Left ventricle myocardium inferior (tissue), 1 donor: ENCODE results near the gene TTLL12. TPM values are rescaled to one million over a fixed set of nuclear protein-coding genes. Genes with fewer than 3 reads are reported as not detected.

Experiments
- DNase-seq: peaks from one replicate; pipeline ENCODE4 v3.0.0-alpha.2; 2020
- H3K27ac ChIP-seq: fragments of 200-600 bp; replicated peaks from 2 replicates; pipeline ENCODE4 v1.8.0; 2021
- H3K27me3 ChIP-seq: fragments of 200-600 bp; 2 replicates; pipeline ENCODE4 v1.8.0; 2021; ENCODE audit warnings: low read depth
- H3K36me3 ChIP-seq: fragments of 200-600 bp; 2 replicates; pipeline ENCODE4 v1.8.0; 2021
- H3K4me1 ChIP-seq: fragments of 200-600 bp; 2 replicates; pipeline ENCODE4 v1.8.0; 2021
- H3K4me3 ChIP-seq: fragments of 200-600 bp; 2 replicates; pipeline ENCODE4 v1.8.0; 2021; ENCODE audit warnings: mild to moderate bottlenecking, moderate library complexity
- H3K9me3 ChIP-seq: fragments of 200-600 bp; replicated peaks from 2 replicates; pipeline ENCODE4 v1.8.0; 2021
- intact Hi-C: fragments of 100-400 bp; cut with micrococcal nuclease; formaldehyde crosslinking; loops from one replicate; pipeline ENCODE4 v1.11.0; 2022
- total RNA-seq: library from RNA; stranded (reverse); fragmentation: NEBNext Ultra II Directional; extraction: Animal tissue kit (Norgen Biotek cat#: 25700); gene quantifications from one replicate; pipeline ENCODE4 v1.2.1, GENCODE V29; 2021
- TF ChIP-seq, protein P1 (sequence below): fragments of 200-600 bp; IDR thresholded peaks from 2 replicates; pipeline ENCODE4 v1.8.0; 2021; ENCODE audit warnings: antibody characterized with exemption, mild to moderate bottlenecking, borderline replicate concordance
- donor health status: DM: no; HTN: yes; CAD: no; lungs with severe emphysema.

The TTLL12 gene
- total RNA-seq, 1 donor from 2014 or later: 12.6 TPM

DNA sequence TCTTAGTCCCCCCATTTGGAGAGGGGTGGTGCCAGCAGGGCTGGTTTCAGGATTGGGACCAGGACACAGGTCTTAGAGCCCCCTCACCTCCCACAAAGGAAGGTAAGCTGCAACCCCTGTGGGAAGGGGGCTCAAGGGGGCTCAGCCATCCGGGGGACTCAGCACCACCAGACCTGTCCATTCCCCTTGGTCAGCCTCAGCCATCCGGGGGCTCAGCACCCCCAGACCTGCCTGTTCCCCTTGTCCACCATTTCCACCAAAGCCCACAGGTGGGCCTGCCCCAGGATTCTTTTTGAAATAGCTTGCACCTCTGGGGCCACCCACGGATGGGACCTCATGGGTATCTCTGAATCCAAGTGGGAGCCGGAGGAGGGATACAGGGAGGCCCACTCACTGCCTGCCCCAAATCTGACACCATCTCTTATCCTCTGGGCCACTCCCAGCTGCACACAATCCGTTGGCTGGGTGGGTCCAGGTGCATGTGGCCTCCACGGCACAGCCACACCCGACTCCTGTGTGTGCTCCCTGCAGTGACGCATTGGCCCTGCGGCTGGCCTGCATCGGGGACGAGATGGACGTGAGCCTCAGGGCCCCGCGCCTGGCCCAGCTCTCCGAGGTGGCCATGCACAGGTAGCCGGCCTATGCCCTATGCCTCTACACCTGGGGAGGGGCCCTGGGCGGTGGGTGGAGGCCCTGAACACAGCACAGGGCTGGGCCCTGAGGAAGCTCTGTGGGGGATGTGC, 59.6 kb downstream of the TTLL12 start:
- DNase-seq: no peak
- no peaks in the 10 kb centered on the region for H3K27me3 ChIP-seq
- intact Hi-C loops: no loop called here
- H3K4me1 ChIP-seq: peaks cover 12% of the 10 kb centered on the region
- TF ChIP-seq, protein P1, sequence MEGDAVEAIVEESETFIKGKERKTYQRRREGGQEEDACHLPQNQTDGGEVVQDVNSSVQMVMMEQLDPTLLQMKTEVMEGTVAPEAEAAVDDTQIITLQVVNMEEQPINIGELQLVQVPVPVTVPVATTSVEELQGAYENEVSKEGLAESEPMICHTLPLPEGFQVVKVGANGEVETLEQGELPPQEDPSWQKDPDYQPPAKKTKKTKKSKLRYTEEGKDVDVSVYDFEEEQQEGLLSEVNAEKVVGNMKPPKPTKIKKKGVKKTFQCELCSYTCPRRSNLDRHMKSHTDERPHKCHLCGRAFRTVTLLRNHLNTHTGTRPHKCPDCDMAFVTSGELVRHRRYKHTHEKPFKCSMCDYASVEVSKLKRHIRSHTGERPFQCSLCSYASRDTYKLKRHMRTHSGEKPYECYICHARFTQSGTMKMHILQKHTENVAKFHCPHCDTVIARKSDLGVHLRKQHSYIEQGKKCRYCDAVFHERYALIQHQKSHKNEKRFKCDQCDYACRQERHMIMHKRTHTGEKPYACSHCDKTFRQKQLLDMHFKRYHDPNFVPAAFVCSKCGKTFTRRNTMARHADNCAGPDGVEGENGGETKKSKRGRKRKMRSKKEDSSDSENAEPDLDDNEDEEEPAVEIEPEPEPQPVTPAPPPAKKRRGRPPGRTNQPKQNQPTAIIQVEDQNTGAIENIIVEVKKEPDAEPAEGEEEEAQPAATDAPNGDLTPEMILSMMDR: no peak
- no peaks in the 10 kb centered on the region for H3K9me3 ChIP-seq
- peaks cover 5% of the 10 kb centered on the region for H3K36me3 ChIP-seq
- H3K27ac ChIP-seq: no peak overlapping the region
- no peak overlapping the region for H3K4me3 ChIP-seq

DNA sequence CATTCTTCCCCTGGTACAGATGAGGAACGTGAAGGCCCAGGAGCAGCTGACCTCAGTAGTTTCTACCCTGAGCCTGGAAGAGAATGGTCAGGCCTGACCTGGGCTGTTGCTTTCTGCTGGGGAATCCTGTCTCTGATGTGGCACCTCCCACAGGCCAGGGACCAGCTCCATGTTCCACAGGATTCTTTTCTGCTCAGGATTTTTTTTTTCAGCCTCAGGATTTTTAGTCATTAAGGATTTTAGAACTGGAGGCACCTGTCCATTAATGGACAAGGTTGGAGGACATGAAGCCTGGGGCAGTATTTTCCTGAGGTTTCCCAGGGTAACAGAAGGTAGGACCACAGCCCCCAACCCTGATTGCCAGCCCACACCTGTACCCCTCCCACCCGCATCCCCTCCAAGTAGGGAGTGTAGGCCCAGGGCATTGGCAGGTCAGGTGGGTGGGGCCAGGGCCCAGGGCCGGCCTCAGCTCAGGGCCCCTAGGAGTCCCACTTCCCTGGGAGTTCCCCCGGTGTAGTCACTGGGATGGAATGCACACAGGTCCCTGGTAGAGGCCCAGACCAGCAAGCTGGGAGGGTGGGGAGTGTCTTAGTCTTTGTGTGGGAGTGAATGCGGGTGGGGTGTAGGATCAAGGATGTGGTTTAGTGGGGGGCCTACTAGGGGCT, 60.3 kb downstream of the TTLL12 start:
- no peak overlapping the region for H3K4me3 ChIP-seq
- peaks cover 3% of the 10 kb centered on the region for H3K36me3 ChIP-seq
- TF ChIP-seq, protein P1: no peak
- intact Hi-C loops: no loop called here
- peaks cover 5% of the 10 kb centered on the region for H3K4me1 ChIP-seq
- H3K27ac ChIP-seq: no peak overlapping the region
- no peaks in the 10 kb centered on the region for H3K9me3 ChIP-seq
- no peak for DNase-seq
- no peaks in the 10 kb centered on the region for H3K27me3 ChIP-seq

DNA sequence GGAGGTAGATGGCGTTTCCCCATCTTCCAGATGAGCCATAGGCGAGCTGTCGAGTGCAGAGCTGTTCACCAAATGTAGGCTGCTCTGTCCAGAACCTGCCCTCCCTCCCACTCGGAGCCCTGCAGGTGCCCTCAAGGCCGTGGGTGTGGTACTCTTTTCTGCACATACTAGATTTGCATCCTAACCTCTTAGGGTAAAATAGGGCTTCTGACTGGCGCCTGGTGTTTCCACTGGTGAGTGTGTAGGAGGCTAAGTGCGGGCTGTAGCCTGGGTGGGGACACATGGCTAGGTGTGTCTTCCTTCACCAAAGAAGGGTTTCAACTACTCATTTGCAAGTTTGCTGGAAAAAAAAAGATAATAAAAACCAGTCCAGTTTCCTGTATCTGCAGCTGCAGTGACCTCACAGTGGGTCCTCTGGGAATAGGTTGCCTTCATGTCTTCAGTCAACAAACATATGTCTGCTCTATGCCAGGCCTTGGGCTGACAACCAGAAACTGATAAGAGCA, 67.9 kb downstream of the TTLL12 start:
- H3K27ac ChIP-seq: no peak overlapping the region
- no peaks in the 10 kb centered on the region for H3K36me3 ChIP-seq
- H3K27me3 ChIP-seq: peaks cover 10% of the 10 kb centered on the region
- H3K9me3 ChIP-seq: no peaks in the 10 kb centered on the region
- H3K4me3 ChIP-seq: no peak overlapping the region
- intact Hi-C loops: no loop called here
- H3K4me1 ChIP-seq: no peaks in the 10 kb centered on the region
- DNase-seq: no peak
- TF ChIP-seq, protein P1: no peak

DNA sequence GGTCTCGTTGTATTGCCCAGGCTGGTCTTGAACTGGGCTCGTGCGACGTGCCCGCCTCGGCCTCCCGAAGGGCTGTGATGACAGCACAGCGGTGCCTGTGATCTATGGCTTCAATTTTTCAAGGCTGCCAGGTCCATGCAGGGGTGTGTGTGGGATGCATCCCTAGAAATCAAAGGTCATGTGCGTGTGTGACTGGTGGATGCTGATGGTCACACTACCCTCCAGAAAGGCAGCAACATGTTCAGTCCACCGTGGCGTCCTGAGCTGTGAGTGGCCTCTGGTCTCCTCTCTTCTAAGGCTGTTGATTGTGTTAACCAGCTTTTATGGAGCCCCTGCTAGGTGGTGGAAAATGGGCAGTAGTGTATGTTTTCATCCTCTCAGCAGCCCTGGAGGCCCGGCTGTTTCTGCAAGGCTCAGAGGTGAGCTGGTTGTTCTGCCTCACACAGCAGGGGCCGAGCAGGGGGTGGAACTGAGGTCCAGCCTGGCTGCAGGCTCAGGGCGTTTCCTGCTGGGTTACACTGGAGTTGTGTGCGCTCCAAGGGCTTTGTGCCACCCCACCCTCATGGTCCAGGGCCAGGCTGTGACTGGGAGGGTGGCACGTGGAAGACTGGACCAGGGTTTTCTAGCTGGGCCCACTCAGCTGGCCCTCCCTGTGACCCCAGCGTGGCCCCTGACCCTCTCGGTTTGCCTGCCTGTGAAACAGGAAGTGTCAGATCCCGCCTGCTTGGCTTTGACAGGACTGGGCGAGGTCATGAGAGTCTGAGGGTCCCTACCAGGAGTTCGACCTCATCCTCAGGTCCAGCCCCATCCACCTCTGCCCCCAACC, 68.7 kb downstream of the TTLL12 start:
- intact Hi-C loops: no loop called here
- no peaks in the 10 kb centered on the region for H3K4me1 ChIP-seq
- TF ChIP-seq, protein P1: no peak

DNA sequence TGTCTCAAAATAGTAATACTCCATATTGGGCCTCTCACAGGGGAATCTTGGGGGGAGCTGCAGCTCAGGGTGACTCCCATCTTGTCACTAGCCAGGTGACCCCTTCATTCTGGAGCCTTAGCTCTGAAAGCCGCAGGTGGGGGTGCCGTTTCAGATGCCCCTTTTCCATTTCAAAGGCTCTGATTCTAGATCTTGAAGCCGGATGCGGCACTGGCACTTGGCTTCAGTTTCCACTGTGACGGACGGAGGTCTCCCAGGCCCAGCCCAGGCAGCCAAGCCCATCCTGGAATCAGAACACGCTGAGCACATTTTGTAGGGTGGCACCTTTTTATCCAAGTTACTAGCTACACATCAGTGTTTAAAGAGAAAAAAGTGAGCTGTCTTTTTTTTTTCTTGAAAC, 70.0 kb downstream of the TTLL12 start:
- DNase-seq: no peak
- Histone ChIP-seq H3K27me3 (peaks cover 31% of the 10 kb centered on the region), H3K27ac (no peak overlapping the region), H3K4me3 (no peak overlapping the region), H3K36me3 (no peaks in the 10 kb centered on the region), H3K4me1 (no peaks in the 10 kb centered on the region), H3K9me3 (no peaks in the 10 kb centered on the region)
- TF ChIP-seq, protein P1: no peak
- intact Hi-C loops: no loop called here

More for the DNA sequence above, 68.7 kb downstream of the TTLL12 start:
- DNase-seq: no peak
- no peak overlapping the region for H3K27ac ChIP-seq
- H3K9me3 ChIP-seq: no peaks in the 10 kb centered on the region
- peaks cover 18% of the 10 kb centered on the region for H3K27me3 ChIP-seq
- no peaks in the 10 kb centered on the region for H3K36me3 ChIP-seq
- no peak overlapping the region for H3K4me3 ChIP-seq
